OCI-LY7 (cell line): ENCODE data around the gene MPRIP. TPM values are rescaled to one million over a fixed set of nuclear protein-coding genes. Genes with fewer than 3 reads are reported as not detected.

Experiments used
- BruUV-seq: library from RNA; stranded (reverse); fragments of 400-500 nt; replicated peaks from 2 replicates; lab custom pipeline; 2021; lab: Mats Ljungman, UMichigan
- CTCF ChIA-PET: fragments of 300-600 bp; sonication (Branson Sonifier 250); formaldehyde crosslinking; loops from one replicate; lab custom pipeline; 2022; ENCODE audit warnings: antibody characterized with exemption; ENCODE audit not compliant: unreplicated experiment; lab: Charles Lee
- POLR2A ChIA-PET: fragments of 300-600 bp; sonication (Branson Sonifier 250); formaldehyde crosslinking; loops from one replicate; lab custom pipeline; 2022; ENCODE audit warnings: antibody characterized with exemption; lab: Charles Lee
- DNase-seq: peaks from one replicate; pipeline ENCODE4 v3.0.0-alpha.2; 2015; ENCODE audit warnings: low spot score
- H2AFZ ChIP-seq: fragments of 200-600 bp; sonication (generic), shearing (Covaris generic); 2 replicates; pipeline ENCODE4 v1.6.1; 2014; ENCODE audit warnings: mild to moderate bottlenecking, antibody characterized with exemption, low read length, moderate library complexity
- H3K27ac ChIP-seq: fragments of 200-600 bp; sonication (generic); 2 replicates; pipeline ENCODE4 v1.5.1; 2014; ENCODE audit warnings: mixed run types, low read depth, mild to moderate bottlenecking, moderate library complexity, low read length, inconsistent platforms; ENCODE audit not compliant: poor library complexity, severe bottlenecking
- H3K36me3 ChIP-seq: fragments of 200-600 bp; sonication (generic); 2 replicates; pipeline ENCODE4 v1.6.1; 2014; ENCODE audit warnings: mild to moderate bottlenecking, antibody characterized with exemption, low read length, moderate library complexity, mixed read lengths; ENCODE audit not compliant: insufficient read depth
- H3K4me1 ChIP-seq: fragments of 200-600 bp; sonication (generic); 2 replicates; pipeline ENCODE4 v1.5.1; 2014; ENCODE audit warnings: mild to moderate bottlenecking, low read length; ENCODE audit not compliant: insufficient read depth, poor library complexity, severe bottlenecking
- H3K4me2 ChIP-seq: fragments of 200-600 bp; sonication (generic); 2 replicates; pipeline ENCODE4 v1.6.1; 2014; ENCODE audit warnings: mild to moderate bottlenecking, low read length
- H3K4me3 ChIP-seq: fragments of 200-600 bp; sonication (generic); 2 replicates; pipeline ENCODE4 v1.5.1; 2014; ENCODE audit warnings: mild to moderate bottlenecking, low read depth, low read length; ENCODE audit not compliant: poor library complexity, severe bottlenecking
- H3K79me2 ChIP-seq: fragments of 200-600 bp; sonication (generic); 2 replicates; pipeline ENCODE4 v1.6.1; 2016; ENCODE audit warnings: low read depth, mild to moderate bottlenecking, low read length, moderate library complexity, mixed read lengths; ENCODE audit not compliant: insufficient read depth
- H3K9me2 ChIP-seq: fragments of 200-600 bp; sonication (generic); 2 replicates; pipeline ENCODE4 v1.6.1; 2016; ENCODE audit warnings: mild to moderate bottlenecking, low read length, mixed read lengths; ENCODE audit not compliant: insufficient read depth
- H3K9me3 ChIP-seq: fragments of 200-600 bp; sonication (generic); 2 replicates; pipeline ENCODE4 v1.6.1; 2014; ENCODE audit warnings: mild to moderate bottlenecking, mixed run types, low read length, mixed read lengths
- H4K20me1 ChIP-seq: fragments of 200-600 bp; sonication (generic); 2 replicates; pipeline ENCODE4 v1.6.1; 2014; ENCODE audit warnings: mild to moderate bottlenecking, antibody characterized with exemption, low read length, moderate library complexity, mixed read lengths; ENCODE audit not compliant: insufficient read depth
- EZH2phosphoT487 ChIP-seq: fragments of 200-600 bp; sonication (generic); IDR thresholded peaks from 2 replicates; pipeline ENCODE4 v1.6.1; 2018; ENCODE audit warnings: low read depth, borderline replicate concordance, mild to moderate bottlenecking, mixed run types, antibody characterized with exemption, low read length, moderate library complexity, mixed read lengths
- intact Hi-C: fragments of 100-400 bp; cut with micrococcal nuclease; formaldehyde crosslinking; loops from one replicate; pipeline ENCODE4 v1.10.0; 2022; ENCODE audit not compliant: unreplicated experiment
- total RNA-seq, 2 experiments: library from RNA; depleted of rRNA in 1 of 2; stranded (reverse); fragments of >200 nt in 1 of 2; shearing (Covaris generic) in 1 of 2; gene quantifications; 2 replicates each; pipeline ENCODE4 v1.2.3, GENCODE V29; 2014 to 2022
- TF ChIP-seq, protein P1 (sequence below): fragments of 200-600 bp; sonication (generic); conservative IDR thresholded peaks from 2 replicates; pipeline ENCODE4 v1.5.1; 2014; ENCODE audit warnings: mild to moderate bottlenecking, antibody characterized with exemption, low read length, moderate library complexity, mixed read lengths

Gene MPRIP
- total RNA-seq, 2 experiments from 2014 or later = 73.3 to 109 TPM

DNA sequence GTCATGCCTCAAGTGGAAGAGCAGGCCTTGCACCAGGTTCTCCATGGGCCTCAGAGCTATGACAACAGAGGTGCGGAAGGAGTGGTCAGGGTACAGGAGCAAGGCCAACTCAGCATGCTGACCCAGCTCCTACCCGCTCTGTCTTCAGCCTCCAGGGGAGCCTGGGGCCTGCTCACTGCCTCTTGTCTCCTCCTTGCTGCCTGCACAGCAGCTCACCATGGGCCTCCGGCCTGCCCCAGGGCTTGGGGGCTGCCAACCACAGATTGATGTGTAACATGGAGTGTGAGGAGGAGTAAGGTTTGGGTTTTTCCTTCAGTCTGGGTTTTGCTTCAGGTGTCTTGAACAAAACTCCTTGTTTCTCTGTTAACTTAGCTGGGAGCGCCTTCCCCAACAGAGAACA lies 101.8 kb downstream of the MPRIP start:
- H3K27ac ChIP-seq = no peak overlapping the region
- peaks cover 18% of the 10 kb centered on the region for H3K4me1 ChIP-seq
- H3K4me3 ChIP-seq = no peak overlapping the region
- CTCF ChIA-PET = no interaction called here
- peaks cover 9% of the 10 kb centered on the region; the same call in 1 of the 2 replicates for H3K36me3 ChIP-seq
- TF ChIP-seq, protein P1, sequence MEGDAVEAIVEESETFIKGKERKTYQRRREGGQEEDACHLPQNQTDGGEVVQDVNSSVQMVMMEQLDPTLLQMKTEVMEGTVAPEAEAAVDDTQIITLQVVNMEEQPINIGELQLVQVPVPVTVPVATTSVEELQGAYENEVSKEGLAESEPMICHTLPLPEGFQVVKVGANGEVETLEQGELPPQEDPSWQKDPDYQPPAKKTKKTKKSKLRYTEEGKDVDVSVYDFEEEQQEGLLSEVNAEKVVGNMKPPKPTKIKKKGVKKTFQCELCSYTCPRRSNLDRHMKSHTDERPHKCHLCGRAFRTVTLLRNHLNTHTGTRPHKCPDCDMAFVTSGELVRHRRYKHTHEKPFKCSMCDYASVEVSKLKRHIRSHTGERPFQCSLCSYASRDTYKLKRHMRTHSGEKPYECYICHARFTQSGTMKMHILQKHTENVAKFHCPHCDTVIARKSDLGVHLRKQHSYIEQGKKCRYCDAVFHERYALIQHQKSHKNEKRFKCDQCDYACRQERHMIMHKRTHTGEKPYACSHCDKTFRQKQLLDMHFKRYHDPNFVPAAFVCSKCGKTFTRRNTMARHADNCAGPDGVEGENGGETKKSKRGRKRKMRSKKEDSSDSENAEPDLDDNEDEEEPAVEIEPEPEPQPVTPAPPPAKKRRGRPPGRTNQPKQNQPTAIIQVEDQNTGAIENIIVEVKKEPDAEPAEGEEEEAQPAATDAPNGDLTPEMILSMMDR = no peak
- no peak for TF ChIP-seq EZH2phosphoT487
- H4K20me1 ChIP-seq = no peaks in the 10 kb centered on the region
- no peaks in the 10 kb centered on the region for H3K9me2 ChIP-seq
- no TSS peak for BruUV-seq
- no peak overlapping the region for H2AFZ ChIP-seq
- no peaks in the 10 kb centered on the region for H3K79me2 ChIP-seq
- POLR2A ChIA-PET = no interaction called here
- no peak overlapping the region for H3K4me2 ChIP-seq
- H3K9me3 ChIP-seq = no peaks in the 10 kb centered on the region
- no peak for DNase-seq
- intact Hi-C loops = no loop called here

DNA sequence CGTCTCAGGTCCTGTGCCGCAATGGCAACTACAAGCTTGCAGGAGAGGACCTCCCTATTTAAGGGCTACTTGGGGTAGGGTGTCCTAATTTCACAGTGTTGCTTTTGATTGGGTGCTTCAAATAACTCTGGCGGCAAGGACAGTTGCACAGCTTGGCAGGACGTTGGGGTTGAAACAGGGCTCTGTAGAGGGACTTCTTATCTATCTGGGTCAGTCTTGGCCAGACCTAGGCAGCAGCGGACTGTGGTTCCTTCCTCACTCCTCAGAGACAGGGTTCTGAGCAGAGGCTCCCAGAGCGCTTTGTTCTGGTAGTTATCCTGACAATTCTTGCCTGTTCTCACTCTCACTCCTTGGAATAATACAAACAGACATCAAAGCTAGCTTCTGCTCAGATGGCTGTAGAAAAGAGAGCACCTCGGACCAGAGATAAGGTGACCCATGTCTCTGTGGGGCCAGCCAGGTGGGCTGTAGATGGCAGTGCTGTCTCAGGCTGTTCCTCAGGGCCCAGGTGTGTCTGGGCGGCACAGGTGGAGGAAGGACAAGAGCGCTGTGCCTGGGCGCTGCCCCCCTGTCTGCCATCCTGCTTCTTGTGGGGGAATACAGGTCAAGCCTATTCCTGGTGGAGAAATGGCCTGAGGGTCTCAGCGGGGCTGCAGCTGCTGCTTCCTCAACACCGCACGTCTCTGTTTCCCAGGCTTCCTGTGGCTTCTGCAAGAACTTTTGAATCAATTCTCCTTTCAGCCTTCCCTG lies 102.8 kb downstream of the MPRIP start:
- ChIA-PET POLR2A (no interaction called here), CTCF (no interaction called here)
- H3K4me3 ChIP-seq = no peak overlapping the region
- no peaks in the 10 kb centered on the region for H3K9me2 ChIP-seq
- H3K36me3 ChIP-seq = peaks cover 6% of the 10 kb centered on the region; the same call in 1 of the 2 replicates
- no peak overlapping the region for H2AFZ ChIP-seq
- no TSS peak for BruUV-seq
- no peak for TF ChIP-seq EZH2phosphoT487
- TF ChIP-seq, protein P1 = no peak
- no peaks in the 10 kb centered on the region for H3K9me3 ChIP-seq
- no peak overlapping the region for H3K27ac ChIP-seq
- DNase-seq = no peak
- no peak overlapping the region for H3K4me2 ChIP-seq
- H3K79me2 ChIP-seq = no peaks in the 10 kb centered on the region
- peaks cover 9% of the 10 kb centered on the region for H3K4me1 ChIP-seq
- intact Hi-C loops = no loop called here
- H4K20me1 ChIP-seq = no peaks in the 10 kb centered on the region

DNA sequence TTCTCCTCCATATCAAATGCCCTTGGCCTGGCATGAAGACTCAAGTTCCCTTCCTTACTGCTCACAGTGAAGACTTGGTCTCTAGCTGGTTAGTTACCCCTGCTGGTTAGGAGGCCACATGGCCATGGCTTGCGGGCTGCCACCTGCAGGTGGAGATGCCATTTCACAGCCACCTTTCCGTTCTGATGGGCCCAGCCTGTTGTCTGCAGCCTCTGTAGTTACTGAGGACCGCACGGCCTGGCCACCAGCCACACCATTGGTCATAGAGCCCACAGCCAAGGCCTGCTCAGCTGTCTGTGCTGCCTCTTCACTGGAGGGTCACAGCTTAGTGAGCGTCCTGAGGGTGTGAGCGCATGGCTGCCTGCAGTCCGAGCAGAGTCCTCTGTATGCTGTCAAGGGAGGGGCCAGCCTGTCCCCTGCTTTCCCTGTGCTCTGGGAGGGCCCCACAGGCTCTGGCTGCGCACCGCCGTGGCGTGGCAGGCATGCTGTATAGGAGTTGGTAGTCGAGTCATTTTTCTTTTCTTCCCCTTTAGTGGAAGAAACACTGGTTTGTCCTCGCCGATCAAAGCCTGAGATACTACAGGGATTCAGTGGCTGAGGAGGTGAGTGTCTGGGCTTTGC lies 104.6 kb downstream of the MPRIP start:
- Histone ChIP-seq H3K9me2 (no peaks in the 10 kb centered on the region), H3K27ac (no peak overlapping the region), H3K9me3 (no peaks in the 10 kb centered on the region), H3K79me2 (no peaks in the 10 kb centered on the region), H4K20me1 (no peaks in the 10 kb centered on the region), H2AFZ (no peak overlapping the region), H3K4me3 (no peak overlapping the region), H3K4me2 (no peak overlapping the region), H3K36me3 (peaks cover 4% of the 10 kb centered on the region; the same call in 1 of the 2 replicates), H3K4me1 (no peaks in the 10 kb centered on the region)
- BruUV-seq = no TSS peak
- intact Hi-C loops = loop anchor here (2.0 kb wide), 1 partner anchor 146 kb away; no protein-coding TSS in a partner anchor
- POLR2A ChIA-PET = no interaction called here
- DNase-seq = peak; percentile 46
- no peak for TF ChIP-seq EZH2phosphoT487
- TF ChIP-seq, protein P1 = peak; percentile 67
- CTCF ChIA-PET = no interaction called here
